Liver (tissue), 3 donors: ENCODE measurements around the gene UGGT2.

Experiments used
- ATF3 ChIP-seq: IDR thresholded peaks from 2 replicates; pipeline ENCODE4 v1.6.1; 2016; ENCODE audit warnings: antibody characterized with exemption
- CTCF ChIP-seq: fragments of 150-350 bp; IDR thresholded peaks from 2 replicates; pipeline ENCODE4 v1.5.1; 2017; ENCODE audit warnings: improper control_type of control experiment, low read depth, low read length; ENCODE audit not compliant: missing input control
- FOXA1 ChIP-seq: IDR thresholded peaks from 2 replicates; pipeline ENCODE4 v1.6.1; 2016; ENCODE audit warnings: antibody characterized with exemption
- JUND ChIP-seq, 2 donors: IDR thresholded peaks; 2 replicates each; pipeline ENCODE4 v1.6.1; 2016; ENCODE audit warnings: antibody characterized with exemption in 2 of 2
- MAX ChIP-seq: IDR thresholded peaks from 2 replicates; pipeline ENCODE4 v1.6.1; 2016; ENCODE audit warnings: antibody characterized with exemption
- REST ChIP-seq: IDR thresholded peaks from 2 replicates; pipeline ENCODE4 v1.6.1; 2016; ENCODE audit warnings: antibody characterized with exemption, mild to moderate bottlenecking
- RXRA ChIP-seq, 2 donors: IDR thresholded peaks; 2 replicates each; pipeline ENCODE4 v1.6.1; 2017 to 2018; ENCODE audit warnings: antibody characterized with exemption in 2 of 2, mild to moderate bottlenecking in 1 of 2
- donor health status: healthy.
- donor health status: healthy.

- TF ChIP-seq CTCF, result no peak
- no peak for TF ChIP-seq JUND (IDR thresholded peaks at IDR 0.05)
- no peak for TF ChIP-seq REST
- TF ChIP-seq MAX, result no peak
- TF ChIP-seq FOXA1, result no peak
- no peak for TF ChIP-seq ATF3
- TF ChIP-seq RXRA (IDR thresholded peaks at IDR 0.05), result no peak
Observed at GRCh38 chr13:95861296-95861695, 191.9 kb downstream of the UGGT2 start.
